Measurements from ENCODE around the gene COPS2.

- no peak for TF ChIP-seq ZNF558 (CRISPR knock-in tag; IDR thresholded peaks at IDR 0.05; ENCODE audit: borderline replicate concordance)
- no peak for TF ChIP-seq TCF7L2 (IDR thresholded peaks at IDR 0.05; ENCODE audit: low read depth, low read length)
- TF ChIP-seq HES4 (CRISPR knock-in tag; IDR thresholded peaks at IDR 0.05; ENCODE audit: borderline replicate concordance): no peak
- TF ChIP-seq RARA (CRISPR knock-in tag; IDR thresholded peaks at IDR 0.05): no peak
- TF ChIP-seq MEIS2 (CRISPR knock-in tag; IDR thresholded peaks at IDR 0.05): no peak
Measured at GRCh38 chr15:49134683-49135341, 20.6 kb downstream of the COPS2 start.

Data from HepG2 (cell line).